ENCODE measurements around the gene AKR1C1.

DNA sequence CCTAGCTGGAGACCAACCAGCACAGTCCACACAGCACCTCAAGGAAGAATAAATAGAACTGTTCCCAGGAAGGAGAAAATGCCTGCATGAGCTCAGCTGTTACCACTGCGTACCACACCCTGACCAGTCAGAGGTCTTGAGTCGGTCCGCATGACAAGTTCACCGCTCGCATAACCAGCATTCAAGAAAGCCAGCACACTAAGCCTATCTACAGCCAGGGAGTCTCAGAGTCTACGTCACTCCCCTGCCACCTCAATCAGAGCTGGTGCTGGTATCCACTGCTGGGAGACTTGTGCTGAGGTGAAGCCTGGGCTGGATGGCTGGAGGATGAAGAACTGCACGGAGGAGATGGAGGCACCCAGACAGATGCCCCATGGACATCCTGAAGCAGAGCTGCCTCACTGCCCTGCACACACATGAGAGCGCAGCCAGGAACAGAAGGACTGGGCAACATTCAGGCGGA, 19.6 kb downstream of the AKR1C1 start:
- TF ChIP-seq, protein P1, sequence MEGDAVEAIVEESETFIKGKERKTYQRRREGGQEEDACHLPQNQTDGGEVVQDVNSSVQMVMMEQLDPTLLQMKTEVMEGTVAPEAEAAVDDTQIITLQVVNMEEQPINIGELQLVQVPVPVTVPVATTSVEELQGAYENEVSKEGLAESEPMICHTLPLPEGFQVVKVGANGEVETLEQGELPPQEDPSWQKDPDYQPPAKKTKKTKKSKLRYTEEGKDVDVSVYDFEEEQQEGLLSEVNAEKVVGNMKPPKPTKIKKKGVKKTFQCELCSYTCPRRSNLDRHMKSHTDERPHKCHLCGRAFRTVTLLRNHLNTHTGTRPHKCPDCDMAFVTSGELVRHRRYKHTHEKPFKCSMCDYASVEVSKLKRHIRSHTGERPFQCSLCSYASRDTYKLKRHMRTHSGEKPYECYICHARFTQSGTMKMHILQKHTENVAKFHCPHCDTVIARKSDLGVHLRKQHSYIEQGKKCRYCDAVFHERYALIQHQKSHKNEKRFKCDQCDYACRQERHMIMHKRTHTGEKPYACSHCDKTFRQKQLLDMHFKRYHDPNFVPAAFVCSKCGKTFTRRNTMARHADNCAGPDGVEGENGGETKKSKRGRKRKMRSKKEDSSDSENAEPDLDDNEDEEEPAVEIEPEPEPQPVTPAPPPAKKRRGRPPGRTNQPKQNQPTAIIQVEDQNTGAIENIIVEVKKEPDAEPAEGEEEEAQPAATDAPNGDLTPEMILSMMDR (IDR thresholded peaks at IDR 0.05): no peak
- no peak for TF ChIP-seq POLR2A (IDR thresholded peaks at IDR 0.05)
